HUES64 (cell line): ENCODE data around the gene ZNF358.
A peak's percentile ranks its signal among the peaks of the same experiment; 100 is the strongest.

Source experiments
- H3K27ac ChIP-seq: 2 replicates; pipeline ENCODE4 v1.7.0; 2013; ENCODE audit warnings: low read depth, low read length, inconsistent platforms
- H3K27me3 ChIP-seq: 2 replicates; pipeline ENCODE4 v1.6.1; 2013; ENCODE audit warnings: mild to moderate bottlenecking, low read length; ENCODE audit not compliant: insufficient read depth
- H3K36me3 ChIP-seq: 2 replicates; pipeline ENCODE4 v1.6.1; 2013; ENCODE audit warnings: mild to moderate bottlenecking, low read length; ENCODE audit not compliant: insufficient read depth
- H3K4me1 ChIP-seq: 2 replicates; pipeline ENCODE4 v1.6.1; 2013; ENCODE audit warnings: mild to moderate bottlenecking, low read length, moderate library complexity; ENCODE audit not compliant: insufficient read depth
- H3K4me3 ChIP-seq: 2 replicates; pipeline ENCODE4 v1.5.1; 2013; ENCODE audit warnings: mild to moderate bottlenecking, low read length, moderate library complexity
- H3K9ac ChIP-seq: 2 replicates; pipeline ENCODE4 v1.6.1; 2013; ENCODE audit warnings: mild to moderate bottlenecking, low read depth, low read length
- H3K9me3 ChIP-seq: 2 replicates; pipeline ENCODE4 v1.6.1; 2013; ENCODE audit warnings: low read depth, low read length; ENCODE audit not compliant: insufficient read depth
- WGBS: fragments of 150-250, 120-280 bp; methylation state at CpG from one replicate; pipeline ENCODE4 v1.1.7; 2013; ENCODE audit warnings: missing lambda C conversion rate; 5-methylcytosine and 5-hydroxymethylcytosine counted together

The ZNF358 gene

GRCh38 chr19:7492142-7492541 is 23.8 kb upstream of the ZNF358 start:
- H3K4me3 ChIP-seq = no peak overlapping the region
- H3K9me3 ChIP-seq = no peaks in the 10 kb centered on the region
- no peak overlapping the region for H3K27ac ChIP-seq
- WGBS = 89% methylated on average over 4 of the region's 4 CpGs
- H3K36me3 ChIP-seq = no peaks in the 10 kb centered on the region
- peaks cover 8% of the 10 kb centered on the region for H3K4me1 ChIP-seq
- H3K27me3 ChIP-seq = no peaks in the 10 kb centered on the region
- H3K9ac ChIP-seq = no peak overlapping the region

GRCh38 chr19:7492558-7492957 is 23.3 kb upstream of the ZNF358 start:
- no peak overlapping the region for H3K4me3 ChIP-seq
- no peaks in the 10 kb centered on the region for H3K9me3 ChIP-seq
- no peak overlapping the region for H3K27ac ChIP-seq
- 89% methylated on average over 11 of the region's 11 CpGs for WGBS
- no peak overlapping the region for H3K9ac ChIP-seq
- H3K4me1 ChIP-seq = peaks cover 8% of the 10 kb centered on the region
- H3K27me3 ChIP-seq = no peaks in the 10 kb centered on the region
- no peaks in the 10 kb centered on the region for H3K36me3 ChIP-seq

GRCh38 chr19:7494416-7495098 is 21.3 kb upstream of the ZNF358 start:
- no peak overlapping the region for H3K27ac ChIP-seq
- no peaks in the 10 kb centered on the region for H3K9me3 ChIP-seq
- H3K27me3 ChIP-seq = peaks cover 3% of the 10 kb centered on the region
- 86% methylated on average over 13 of the region's 13 CpGs for WGBS
- H3K4me3 ChIP-seq = no peak overlapping the region
- peaks cover 2% of the 10 kb centered on the region for H3K4me1 ChIP-seq
- no peak overlapping the region for H3K9ac ChIP-seq
- H3K36me3 ChIP-seq = no peaks in the 10 kb centered on the region

- Histone ChIP-seq H3K9me3 (no peaks in the 10 kb centered on the region), H3K27ac (no peak overlapping the region), H3K4me3 (no peak overlapping the region), H3K4me1 (no peaks in the 10 kb centered on the region), H3K27me3 (peaks cover 27% of the 10 kb centered on the region), H3K36me3 (no peaks in the 10 kb centered on the region), H3K9ac (no peak overlapping the region)
- WGBS = 62% methylated on average over 7 of the region's 7 CpGs
These were observed 18.6 kb upstream of the ZNF358 start for GRCh38 chr19:7497292-7497691.

- 3% methylated on average over 93 of the region's 93 CpGs for WGBS
- H3K36me3 ChIP-seq = no peaks in the 10 kb centered on the region
- H3K9ac ChIP-seq = peak overlapping the region; percentile 53
- no peak overlapping the region for H3K27ac ChIP-seq
- peaks cover 4% of the 10 kb centered on the region; the same call in 1 of the 2 replicates for H3K4me1 ChIP-seq
- H3K27me3 ChIP-seq = peaks cover 30% of the 10 kb centered on the region
- no peaks in the 10 kb centered on the region for H3K9me3 ChIP-seq
- H3K4me3 ChIP-seq = peak overlapping the region; percentile 58
These were observed 15.0 kb upstream of the ZNF358 start for GRCh38 chr19:7500811-7501450.

GRCh38 chr19:7502552-7502951 is 13.4 kb upstream of the ZNF358 start:
- H3K9me3 ChIP-seq = no peaks in the 10 kb centered on the region
- no peak overlapping the region for H3K9ac ChIP-seq
- 69% methylated on average over 2 of the region's 2 CpGs for WGBS
- H3K27ac ChIP-seq = no peak overlapping the region
- H3K4me3 ChIP-seq = no peak overlapping the region
- H3K4me1 ChIP-seq = peaks cover 4% of the 10 kb centered on the region; the same call in 1 of the 2 replicates
- H3K27me3 ChIP-seq = peaks cover 30% of the 10 kb centered on the region
- H3K36me3 ChIP-seq = no peaks in the 10 kb centered on the region

GRCh38 chr19:7504684-7505083 is 11.2 kb upstream of the ZNF358 start:
- no peak overlapping the region for H3K4me3 ChIP-seq
- no peaks in the 10 kb centered on the region for H3K9me3 ChIP-seq
- peaks cover 26% of the 10 kb centered on the region for H3K27me3 ChIP-seq
- H3K9ac ChIP-seq = no peak overlapping the region
- peaks cover 4% of the 10 kb centered on the region; the same call in 1 of the 2 replicates for H3K4me1 ChIP-seq
- H3K36me3 ChIP-seq = no peaks in the 10 kb centered on the region
- H3K27ac ChIP-seq = no peak overlapping the region
- WGBS = 95% methylated on average over 6 of the region's 6 CpGs

- H3K9ac ChIP-seq = no peak overlapping the region
- peaks cover 4% of the 10 kb centered on the region; the same call in 1 of the 2 replicates for H3K4me1 ChIP-seq
- no peak overlapping the region for H3K27ac ChIP-seq
- WGBS = 86% methylated on average over 19 of the region's 19 CpGs
- peaks cover 20% of the 10 kb centered on the region for H3K27me3 ChIP-seq
- H3K36me3 ChIP-seq = no peaks in the 10 kb centered on the region
- no peaks in the 10 kb centered on the region for H3K9me3 ChIP-seq
- H3K4me3 ChIP-seq = peak overlapping the region; percentile 48
These were observed 10.6 kb upstream of the ZNF358 start for GRCh38 chr19:7505288-7505681.

- H3K9me3 ChIP-seq = no peaks in the 10 kb centered on the region
- no peak overlapping the region for H3K27ac ChIP-seq
- H3K36me3 ChIP-seq = no peaks in the 10 kb centered on the region
- H3K4me3 ChIP-seq = peak overlapping the region; percentile 49
- H3K9ac ChIP-seq = no peak overlapping the region; the same call in 1 of the 2 replicates
- peaks cover 4% of the 10 kb centered on the region; the same call in 1 of the 2 replicates for H3K4me1 ChIP-seq
- WGBS = 6% methylated on average over 29 of the region's 33 CpGs
- H3K27me3 ChIP-seq = peaks cover 15% of the 10 kb centered on the region
These were observed 10.1 kb upstream of the ZNF358 start for GRCh38 chr19:7505682-7506384.

- H3K36me3 ChIP-seq = no peaks in the 10 kb centered on the region
- H3K27me3 ChIP-seq = peaks cover 7% of the 10 kb centered on the region
- peaks cover 4% of the 10 kb centered on the region; the same call in 1 of the 2 replicates for H3K4me1 ChIP-seq
- H3K9ac ChIP-seq = no peak overlapping the region
- peak overlapping the region; percentile 49 for H3K4me3 ChIP-seq
- no peak overlapping the region for H3K27ac ChIP-seq
- no peaks in the 10 kb centered on the region for H3K9me3 ChIP-seq
- WGBS = 48% methylated on average over 20 of the region's 20 CpGs
These were observed 9.2 kb upstream of the ZNF358 start for GRCh38 chr19:7506385-7507328.
